Central memory CD8-positive, alpha-beta T cell (primary cell): ENCODE measurements around the gene HERC5.
A peak's percentile ranks its signal among the peaks of the same experiment; 100 is the strongest.
"Not testable (repeated sequence)": the region's sequence is repeated elsewhere in the genome, so short reads cannot be mapped to it uniquely, and the experiment has no call there.

Experiments used
- ATAC-seq: fragments of 150-1000 bp; cut with Tn5 transposase; replicated peaks from 2 replicates; pipeline ENCODE4 v1.10.0; 2022; ENCODE audit warnings: mild to moderate bottlenecking, moderate FRiP score, moderate number of reproducible peaks; ENCODE audit not compliant: poor library complexity, severe bottlenecking; ENCODE audit errors: extremely low read depth
- DNase-seq, 2 donors: peaks; one replicate each; pipeline ENCODE4 v3.0.0; 2021; ENCODE audit warnings: low spot score in 2 of 2
- H3K27ac Mint-ChIP-seq: one replicate; pipeline ENCODE4 v1.8.0; 2022; ENCODE audit warnings: low read depth, mild to moderate bottlenecking, moderate library complexity, mixed read lengths
- H3K27me3 Mint-ChIP-seq: one replicate; pipeline ENCODE4 v1.8.0; 2022; ENCODE audit warnings: mixed read lengths
- H3K36me3 Mint-ChIP-seq: one replicate; pipeline ENCODE4 v1.8.0; 2022; ENCODE audit warnings: mild to moderate bottlenecking, moderate library complexity, mixed read lengths; ENCODE audit not compliant: insufficient read depth
- H3K4me1 Mint-ChIP-seq: one replicate; pipeline ENCODE4 v1.8.0; 2022; ENCODE audit warnings: mixed read lengths
- H3K4me3 Mint-ChIP-seq: one replicate; pipeline ENCODE4 v1.8.0; 2022; ENCODE audit warnings: mild to moderate bottlenecking, moderate library complexity, mixed read lengths
- H3K9me3 Mint-ChIP-seq: one replicate; pipeline ENCODE4 v1.8.0; 2022; ENCODE audit warnings: mixed read lengths

HERC5 gene

DNA sequence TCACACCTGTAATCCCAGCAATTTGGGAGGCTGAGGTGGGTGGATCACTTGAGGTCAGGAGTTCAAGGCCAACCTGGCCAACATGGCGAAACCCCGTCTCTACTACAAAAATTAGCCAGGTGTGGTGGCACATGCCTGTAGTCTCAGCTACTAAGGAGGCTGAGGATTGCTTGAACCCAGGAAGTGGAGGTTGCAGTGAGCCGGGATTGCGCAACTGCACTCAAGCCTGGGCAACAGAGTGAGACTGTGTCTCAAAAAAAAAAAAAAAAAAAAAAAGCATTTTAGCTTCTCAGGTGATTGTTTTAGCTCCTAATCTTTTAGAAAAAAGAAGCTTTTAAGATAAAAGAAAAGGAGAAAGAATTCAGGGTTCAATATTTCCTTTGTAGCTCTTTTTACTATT lies 19.0 kb upstream of the HERC5 start:
- H3K9me3 Mint-ChIP-seq, DNase-seq, H3K27ac Mint-ChIP-seq, H3K27me3 Mint-ChIP-seq, H3K4me1 Mint-ChIP-seq, H3K4me3 Mint-ChIP-seq, ATAC-seq: not testable (repeated sequence)
- peaks cover 12% of the 10 kb centered on the region for H3K36me3 Mint-ChIP-seq

DNA sequence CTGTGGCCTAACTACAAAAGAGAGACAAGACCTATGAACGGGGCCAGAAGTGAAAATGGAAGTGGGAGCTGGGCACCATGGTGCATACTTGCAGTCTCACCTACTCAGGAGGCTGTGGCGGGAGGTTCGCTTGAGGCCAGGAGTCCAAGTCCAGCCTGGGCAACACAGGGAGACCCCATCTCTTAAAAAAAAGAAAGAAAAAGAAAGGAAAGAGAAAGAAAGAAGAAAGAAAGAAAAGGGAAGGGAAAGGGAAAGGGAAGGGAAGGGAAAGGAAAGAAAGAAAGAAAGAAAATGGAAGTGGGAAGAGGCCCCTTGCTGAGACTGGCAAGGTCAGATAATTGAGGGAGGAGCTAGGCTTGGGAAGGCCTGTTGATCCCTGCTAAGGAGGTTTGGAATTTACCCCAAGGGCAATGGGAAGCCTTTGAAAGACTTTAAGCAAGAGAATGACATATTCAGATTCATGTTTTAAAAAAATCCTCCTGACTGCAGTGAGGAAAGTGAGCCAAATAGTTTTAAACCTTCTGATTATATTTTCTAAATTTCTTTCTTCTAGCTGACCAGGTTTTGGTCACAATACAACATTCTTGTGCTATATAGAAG lies 17.7 kb upstream of the HERC5 start:
- Mint-ChIP-seq H3K27ac (peak overlapping the region; percentile 88), H3K36me3 (peaks cover 14% of the 10 kb centered on the region), H3K4me1 (no peaks in the 10 kb centered on the region), H3K27me3 (no peaks in the 10 kb centered on the region), H3K9me3 (no peaks in the 10 kb centered on the region), H3K4me3 (no peak overlapping the region)
- ATAC-seq (no peak), DNase-seq (no peak)

DNA sequence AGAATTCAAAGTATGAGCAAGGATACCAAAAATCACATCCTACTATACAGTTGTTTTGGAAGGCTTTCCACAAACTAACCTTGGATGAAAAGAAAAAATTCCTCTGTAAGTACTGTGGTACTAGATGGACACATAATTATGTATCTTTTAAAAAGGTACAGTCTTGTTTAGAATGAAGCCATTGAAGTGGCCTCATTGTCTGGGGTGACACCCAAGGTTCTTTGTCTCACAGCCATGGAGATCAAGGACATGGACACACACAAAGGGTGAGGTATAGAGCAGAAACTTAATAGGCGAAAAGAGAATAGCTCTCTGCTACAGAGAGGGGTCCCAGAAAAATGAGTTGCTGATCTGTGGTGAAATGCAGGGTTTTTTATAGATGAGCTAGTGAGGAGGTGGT lies 16.8 kb upstream of the HERC5 start:
- H3K4me1 Mint-ChIP-seq, result no peaks in the 10 kb centered on the region
- no peak for DNase-seq
- no peak overlapping the region for H3K4me3 Mint-ChIP-seq

DNA sequence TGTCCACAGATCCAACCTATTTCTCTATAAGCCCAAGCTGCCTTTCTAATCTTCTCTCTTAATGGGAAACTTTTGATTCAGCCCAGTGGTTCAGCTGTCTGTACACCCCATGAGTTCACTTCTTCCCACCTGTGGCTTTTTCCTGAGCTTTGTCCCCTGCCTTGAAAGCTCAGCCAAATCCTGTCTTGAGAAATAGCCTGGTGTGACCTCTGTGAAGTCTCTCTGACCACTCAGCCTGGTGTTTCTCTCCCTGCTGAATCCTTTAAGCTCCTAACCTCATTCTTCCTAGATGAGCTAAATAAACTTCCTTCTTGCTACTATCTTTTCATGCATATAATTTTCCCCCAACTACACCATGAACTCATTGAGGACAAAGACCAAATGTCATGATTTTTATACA lies 15.2 kb upstream of the HERC5 start:
- ATAC-seq, result no peak
- Mint-ChIP-seq H3K4me1 (no peaks in the 10 kb centered on the region), H3K36me3 (peaks cover 9% of the 10 kb centered on the region), H3K27ac (peak overlapping the region; percentile 35), H3K4me3 (no peak overlapping the region), H3K27me3 (no peaks in the 10 kb centered on the region), H3K9me3 (no peaks in the 10 kb centered on the region)
- DNase-seq, result no peak

More for the DNA sequence above, 16.8 kb upstream of the HERC5 start:
- no peaks in the 10 kb centered on the region for H3K9me3 Mint-ChIP-seq
- H3K27me3 Mint-ChIP-seq, result no peaks in the 10 kb centered on the region
- no peak for ATAC-seq
- H3K27ac Mint-ChIP-seq, result no peak overlapping the region
- peaks cover 11% of the 10 kb centered on the region for H3K36me3 Mint-ChIP-seq

DNA sequence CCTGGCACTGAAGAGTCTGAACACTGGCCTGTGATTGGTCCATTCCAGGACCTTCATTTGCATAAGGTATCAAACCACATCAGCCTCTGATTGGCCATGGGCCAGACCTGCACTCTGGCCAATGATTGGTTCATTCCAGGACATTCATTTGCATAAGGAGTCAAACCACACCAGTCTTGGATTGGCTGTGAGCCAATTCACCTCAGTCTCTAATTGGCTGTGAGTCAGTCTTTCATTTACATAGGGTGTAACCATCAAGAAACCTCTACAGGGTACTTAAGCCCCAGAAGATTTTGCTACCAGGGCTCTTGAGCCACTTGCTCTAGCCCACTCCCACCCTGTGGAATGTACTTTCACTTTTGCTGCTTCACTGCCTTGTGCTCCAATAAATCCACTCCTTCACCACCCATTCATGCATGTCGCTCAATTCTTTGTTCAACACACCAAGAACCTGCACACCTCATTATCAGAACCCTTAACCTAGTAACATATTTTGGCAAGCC lies 14.2 kb upstream of the HERC5 start:
- Mint-ChIP-seq H3K27ac (no peak overlapping the region), H3K36me3 (peaks cover 5% of the 10 kb centered on the region)

DNA sequence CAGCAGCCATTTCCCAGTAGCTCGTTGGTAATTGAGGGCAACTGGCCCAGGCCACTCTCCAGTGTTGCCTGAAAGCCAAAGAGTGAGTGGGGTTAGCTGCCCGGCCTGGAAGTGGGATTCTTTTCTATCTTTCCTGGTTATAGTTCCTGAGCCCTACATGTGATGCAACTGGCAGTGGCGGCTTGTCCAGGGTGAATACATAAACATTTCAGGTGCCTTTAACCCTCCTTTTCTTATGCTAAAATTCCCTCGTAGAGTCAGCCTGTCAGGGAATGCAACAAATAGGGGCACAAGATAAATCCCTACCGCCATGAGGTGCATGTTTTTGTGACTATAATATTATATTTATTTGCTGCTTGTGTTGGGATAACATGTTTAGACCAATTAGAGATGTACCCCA lies 13.4 kb upstream of the HERC5 start:
- no peak for DNase-seq
- Mint-ChIP-seq H3K4me1 (no peaks in the 10 kb centered on the region), H3K4me3 (no peak overlapping the region), H3K27me3 (no peaks in the 10 kb centered on the region), H3K36me3 (peaks cover 5% of the 10 kb centered on the region), H3K9me3 (no peaks in the 10 kb centered on the region), H3K27ac (peak overlapping the region; percentile 14)
- ATAC-seq, result no peak

More for the DNA sequence above, 14.2 kb upstream of the HERC5 start:
- ATAC-seq (no peak), DNase-seq (no peak)
- Mint-ChIP-seq H3K27me3 (no peaks in the 10 kb centered on the region), H3K4me3 (no peak overlapping the region), H3K4me1 (no peaks in the 10 kb centered on the region), H3K9me3 (no peaks in the 10 kb centered on the region)

DNA sequence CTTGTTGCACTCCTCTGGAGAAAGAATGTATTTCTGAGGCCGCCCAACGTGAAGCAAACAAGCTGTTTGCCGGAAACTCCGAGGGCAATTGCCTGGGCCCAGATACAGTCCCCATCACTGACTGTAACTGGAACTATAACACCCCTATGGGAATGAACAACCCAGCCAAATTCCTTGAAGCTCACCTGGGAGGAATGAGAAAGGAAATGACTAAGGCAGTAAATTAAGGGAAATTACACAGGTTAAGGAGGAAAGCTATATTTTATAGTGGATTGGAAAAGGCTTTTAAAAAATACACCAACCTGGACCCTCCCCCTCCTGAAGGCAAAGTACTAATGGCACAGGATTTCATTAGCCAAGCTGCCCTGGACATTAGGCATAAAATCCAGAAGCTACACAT lies 11.7 kb upstream of the HERC5 start:
- DNase-seq (no peak), ATAC-seq (no peak)
- no peak overlapping the region for H3K27ac Mint-ChIP-seq
- no peak overlapping the region for H3K4me3 Mint-ChIP-seq
- H3K4me1 Mint-ChIP-seq, result no peaks in the 10 kb centered on the region
- peaks cover 2% of the 10 kb centered on the region for H3K36me3 Mint-ChIP-seq
- H3K9me3 Mint-ChIP-seq, result no peaks in the 10 kb centered on the region
- no peaks in the 10 kb centered on the region for H3K27me3 Mint-ChIP-seq

DNA sequence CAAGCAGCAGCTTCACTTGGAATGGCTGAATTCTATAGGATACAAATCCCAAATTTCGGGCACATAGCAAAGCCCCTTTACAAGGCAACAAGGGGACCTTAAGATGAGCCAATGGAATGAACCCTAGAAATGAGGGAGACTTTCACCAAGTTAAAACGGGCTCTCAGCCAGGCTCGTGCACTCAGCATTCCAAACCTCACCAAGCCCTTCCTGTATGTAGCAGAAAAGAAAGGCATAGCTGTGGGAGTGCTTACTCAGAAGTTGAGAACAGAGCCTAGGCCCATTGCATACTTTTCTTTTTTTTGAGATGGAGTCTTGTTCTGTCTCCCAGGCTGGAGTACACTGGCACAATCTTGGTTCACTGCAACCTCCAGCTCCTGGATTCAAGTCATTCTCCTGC lies 10.8 kb upstream of the HERC5 start:
- no peak for DNase-seq
- no peaks in the 10 kb centered on the region for H3K9me3 Mint-ChIP-seq
- peaks cover 2% of the 10 kb centered on the region for H3K36me3 Mint-ChIP-seq
- H3K4me3 Mint-ChIP-seq, result no peak overlapping the region
- no peaks in the 10 kb centered on the region for H3K4me1 Mint-ChIP-seq
- H3K27ac Mint-ChIP-seq, result no peak overlapping the region
- no peaks in the 10 kb centered on the region for H3K27me3 Mint-ChIP-seq
- ATAC-seq, result no peak

DNA sequence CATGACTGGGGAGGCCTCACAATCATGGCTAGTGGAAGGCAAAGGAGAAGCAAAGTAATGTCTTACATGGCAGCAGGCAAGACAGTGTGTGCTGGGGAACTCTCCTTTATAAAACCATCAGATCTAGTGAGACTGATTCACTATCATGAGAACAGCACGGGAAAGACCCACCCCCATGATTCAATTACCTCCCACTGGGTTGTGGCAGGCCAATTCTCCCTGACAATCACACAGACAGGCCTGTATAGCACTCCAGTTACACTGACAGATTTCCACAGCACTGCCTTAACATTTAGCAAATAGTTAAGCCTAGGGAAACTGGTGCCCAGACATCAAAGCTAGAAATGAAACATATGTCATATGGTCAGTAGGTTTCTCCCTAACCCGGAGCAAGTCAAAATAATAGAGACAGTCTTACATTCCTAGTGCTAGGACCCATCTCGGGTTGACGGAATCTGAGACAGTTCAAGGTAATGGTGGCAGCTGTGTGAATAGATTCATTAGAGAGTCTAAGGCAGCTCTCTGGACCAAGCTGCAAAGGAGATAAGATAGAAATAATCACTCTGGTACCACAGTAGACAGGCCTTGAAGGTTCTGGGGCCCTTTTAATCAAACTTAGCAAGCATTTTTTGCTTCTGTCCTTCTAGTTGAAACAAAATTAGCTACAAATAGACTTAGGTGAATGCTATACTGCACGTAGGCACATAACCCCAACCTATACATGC lies 9.4 kb upstream of the HERC5 start:
- DNase-seq, result no peak
- Mint-ChIP-seq H3K4me1 (no peaks in the 10 kb centered on the region), H3K27ac (no peak overlapping the region), H3K36me3 (peaks cover 2% of the 10 kb centered on the region), H3K4me3 (no peak overlapping the region), H3K27me3 (no peaks in the 10 kb centered on the region), H3K9me3 (no peaks in the 10 kb centered on the region)
- no peak for ATAC-seq

DNA sequence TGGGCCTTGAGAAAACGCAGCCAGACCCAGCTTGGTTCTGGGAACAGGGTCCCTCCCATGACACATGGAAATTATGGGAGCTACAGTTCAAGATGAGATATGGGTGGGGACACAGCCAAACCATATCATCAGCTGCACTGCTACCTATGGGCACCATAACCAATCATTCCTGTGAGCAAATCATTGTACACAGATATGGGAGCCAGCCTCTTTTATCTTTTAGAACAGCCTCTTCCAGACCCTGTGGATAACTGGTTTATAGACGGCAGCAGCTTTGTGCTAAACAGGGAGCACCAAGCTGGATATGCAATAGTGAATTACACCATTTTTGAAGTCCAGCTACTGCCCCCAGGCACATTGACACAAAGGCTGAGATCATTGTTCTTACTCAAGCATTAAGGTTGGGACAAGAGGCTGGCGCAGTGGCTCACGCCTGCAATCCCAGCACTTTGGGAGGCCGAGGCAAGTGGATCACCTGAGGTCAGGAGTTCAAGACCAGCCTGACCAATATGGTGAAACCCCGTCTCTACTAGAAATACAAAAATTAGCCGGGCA lies 8.6 kb upstream of the HERC5 start:
- H3K4me3 Mint-ChIP-seq, H3K27ac Mint-ChIP-seq: not testable (repeated sequence)

DNA sequence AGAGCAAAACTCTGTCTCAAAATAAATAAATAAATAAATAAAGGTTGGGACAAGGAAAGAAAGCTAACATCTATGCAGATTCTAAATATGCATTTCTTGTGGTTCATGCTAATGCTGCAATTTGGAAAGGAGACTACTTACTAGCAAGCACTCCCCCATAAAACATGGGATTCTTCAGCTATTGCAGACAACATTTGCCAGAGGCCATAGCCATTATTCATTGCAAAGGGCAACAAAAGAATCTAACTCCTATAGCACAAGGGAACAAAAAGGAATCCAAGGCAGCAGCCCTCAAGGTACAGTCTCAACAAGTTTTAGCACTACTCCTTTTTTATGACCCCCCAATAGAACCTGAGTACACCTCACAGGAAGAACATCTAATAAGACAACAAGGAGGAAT lies 8.0 kb upstream of the HERC5 start:
- no peak overlapping the region for H3K27ac Mint-ChIP-seq
- no peaks in the 10 kb centered on the region for H3K36me3 Mint-ChIP-seq
- H3K4me1 Mint-ChIP-seq, result no peaks in the 10 kb centered on the region
- H3K9me3 Mint-ChIP-seq, result no peaks in the 10 kb centered on the region
- ATAC-seq (no peak), DNase-seq (no peak)
- H3K4me3 Mint-ChIP-seq, result no peak overlapping the region
- no peaks in the 10 kb centered on the region for H3K27me3 Mint-ChIP-seq

More for the DNA sequence above, 8.6 kb upstream of the HERC5 start:
- ATAC-seq, H3K4me1 Mint-ChIP-seq, DNase-seq, H3K36me3 Mint-ChIP-seq, H3K27me3 Mint-ChIP-seq, H3K9me3 Mint-ChIP-seq: not testable (repeated sequence)

DNA sequence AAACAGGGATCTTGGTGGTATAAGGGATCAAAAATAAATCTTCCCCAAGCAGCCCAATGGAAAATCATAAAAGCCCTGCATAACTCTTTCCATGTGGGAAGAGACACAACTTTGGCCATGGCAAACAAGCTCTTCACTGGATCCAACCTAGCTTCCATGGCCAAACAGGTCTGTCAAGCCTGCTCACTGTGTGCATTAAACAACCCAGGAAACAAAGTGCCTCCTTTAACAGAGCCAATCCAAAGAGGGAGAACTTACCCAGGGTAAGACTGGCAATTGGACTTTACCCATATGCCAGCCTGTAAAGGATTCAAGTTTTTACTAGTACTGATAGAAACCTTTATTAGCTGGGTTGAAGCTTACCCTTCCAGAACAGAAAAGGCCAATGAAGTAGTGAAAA lies 7.6 kb upstream of the HERC5 start:
- Mint-ChIP-seq H3K36me3 (no peaks in the 10 kb centered on the region), H3K4me3 (no peak overlapping the region), H3K9me3 (no peaks in the 10 kb centered on the region), H3K27ac (no peak overlapping the region), H3K4me1 (no peaks in the 10 kb centered on the region), H3K27me3 (no peaks in the 10 kb centered on the region)
- DNase-seq (no peak), ATAC-seq (no peak)

DNA sequence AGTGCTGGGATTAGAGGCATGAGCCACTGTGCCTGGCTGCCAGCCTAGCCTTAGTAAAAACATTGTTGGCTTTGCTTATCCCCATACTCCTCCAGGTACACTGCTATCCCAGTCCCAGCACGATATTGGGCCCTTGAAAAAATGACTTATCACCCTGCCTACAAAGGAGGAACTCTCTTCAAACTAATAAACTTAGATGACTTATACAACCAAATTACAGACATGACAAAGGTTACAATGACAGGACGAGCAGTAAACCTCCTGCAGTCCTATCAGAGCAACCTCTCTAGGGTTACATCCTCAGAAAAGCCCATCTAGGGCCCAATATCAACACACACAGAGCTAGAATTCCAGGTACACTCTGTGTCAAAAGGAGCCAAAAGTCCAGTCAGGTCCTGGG lies 5.7 kb upstream of the HERC5 start:
- H3K27ac Mint-ChIP-seq, result no peak overlapping the region
- H3K9me3 Mint-ChIP-seq, result no peaks in the 10 kb centered on the region
- H3K4me1 Mint-ChIP-seq, result no peaks in the 10 kb centered on the region
- no peak overlapping the region for H3K4me3 Mint-ChIP-seq
- H3K27me3 Mint-ChIP-seq, result no peaks in the 10 kb centered on the region
- no peak for ATAC-seq
- H3K36me3 Mint-ChIP-seq, result peaks cover 2% of the 10 kb centered on the region
- no peak for DNase-seq
